ENCODE data around the gene CARD10. TPM values are rescaled to one million over a fixed set of nuclear protein-coding genes. Genes with fewer than 3 reads are reported as not detected.

Gene CARD10
- polyA plus RNA-seq, 1 of the 3 experiments (the other 2 are of a cell fraction) = 14.5 TPM

GRCh38 chr22:37453696-37454095, 65.5 kb downstream of the CARD10 start:
- H3K36me3 ChIP-seq (replicated peaks in 1 of 2; ENCODE audit: control insufficient read depth in 1 of 2, insufficient read depth in 2 of 2, low read length in 1 of 2) = no peaks in the 10 kb centered on the region

More at GRCh38 chr22:37453696-37454095, 65.5 kb downstream of the CARD10 start:
- no peaks in the 10 kb centered on the region for H3K9me3 ChIP-seq
- POLR2A ChIA-PET = no interaction called here
- H3K27ac ChIP-seq (ENCODE audit: low read depth in 2 of 2, low read length in 1 of 2) = no peak overlapping the region
- no peaks in the 10 kb centered on the region for H3K79me2 ChIP-seq (ENCODE audit: insufficient read depth)
- no peaks in the 10 kb centered on the region for H4K20me1 ChIP-seq (ENCODE audit: insufficient read depth)
- WGBS (ENCODE audit: low lambda C conversion rate) = 100% methylated on average over 1 of the region's 7 CpGs
- peaks cover 0 to 16% of the 10 kb centered on the region in 2 experiments; a peak in 2 of 4 replicates for H3K4me1 ChIP-seq (ENCODE audit: control insufficient read depth in 1 of 2, insufficient read depth in 2 of 2, low read depth in 1 of 2, low read length in 1 of 2)
- H3K4me2 ChIP-seq = no peak overlapping the region
- no peaks in the 10 kb centered on the region for H3K27me3 ChIP-seq (ENCODE audit: insufficient read depth)
- H3K9me2 ChIP-seq = no peaks in the 10 kb centered on the region
- H3K4me3 ChIP-seq (ENCODE audit: low read depth in 2 of 2, low read length in 1 of 2) = no peak overlapping the region
- no peak overlapping the region for H3K9ac ChIP-seq
- no peak for DNase-seq
- CTCF ChIA-PET = interaction anchor here (1.7 to 9.3 kb wide), 2 partner anchors 25 to 138 kb away, joined by 8 to 203 read pairs; no protein-coding TSS in a partner anchor
- H2AFZ ChIP-seq (ENCODE audit: low read depth) = no peak overlapping the region
- H3F3A ChIP-seq (replicated peaks; ENCODE audit: insufficient read depth) = peaks cover 11% of the 10 kb centered on the region
- TF ChIP-seq MEF2A (IDR thresholded peaks at IDR 0.05; ENCODE audit: borderline replicate concordance, low read depth) (no peak), SIN3A (IDR thresholded peaks at IDR 0.05; ENCODE audit: borderline replicate concordance, low read depth, low read length) (no peak), CTCF (IDR thresholded peaks at IDR 0.05) (no peak), ELF1 (IDR thresholded peaks at IDR 0.05) (no peak), RFX5 (IDR thresholded peaks at IDR 0.05; ENCODE audit: low read length) (no peak), PBX3 (IDR thresholded peaks at IDR 0.05) (no peak), CHD2 (IDR thresholded peaks at IDR 0.05; ENCODE audit: low read length, partially characterized antibody) (no peak), ZBTB33 (IDR thresholded peaks at IDR 0.05; ENCODE audit: borderline replicate concordance, low read depth) (no peak), TCF12 (IDR thresholded peaks at IDR 0.05) (no peak), JUND (IDR thresholded peaks at IDR 0.05) (no peak), FOXM1 (IDR thresholded peaks at IDR 0.05; ENCODE audit: low read depth) (no peak), NFIC (IDR thresholded peaks at IDR 0.05; ENCODE audit: borderline replicate concordance) (no peak), USF1 (IDR thresholded peaks at IDR 0.05; ENCODE audit: borderline replicate concordance, low read depth) (no peak), SMC3 (IDR thresholded peaks at IDR 0.05; ENCODE audit: low read depth, low read length) (no peak), MXI1 (IDR thresholded peaks at IDR 0.05; ENCODE audit: low read depth, low read length) (no peak), REST (IDR thresholded peaks at IDR 0.05; ENCODE audit: low read depth, low read length) (no peak)

All from SK-N-SH (cell line).